GM18520 (cell line): ENCODE measurements around the gene SELENOF.
A peak's percentile ranks its signal among the peaks of the same experiment; 100 is the strongest.

Experiments used
- ATAC-seq: cut with Tn5 transposase; IDR thresholded peaks from one replicate; pipeline ENCODE4 v1.9.1; 2021; ENCODE audit not compliant: unreplicated experiment

The SELENOF gene

GRCh38 chr1:86860424-86860823, 53.5 kb downstream of the SELENOF start:
- ATAC-seq = no peak

GRCh38 chr1:86860020-86860419, 53.9 kb downstream of the SELENOF start:
- ATAC-seq = no peak

GRCh38 chr1:86858524-86859261, 55.2 kb downstream of the SELENOF start:
- ATAC-seq = no peak

DNA sequence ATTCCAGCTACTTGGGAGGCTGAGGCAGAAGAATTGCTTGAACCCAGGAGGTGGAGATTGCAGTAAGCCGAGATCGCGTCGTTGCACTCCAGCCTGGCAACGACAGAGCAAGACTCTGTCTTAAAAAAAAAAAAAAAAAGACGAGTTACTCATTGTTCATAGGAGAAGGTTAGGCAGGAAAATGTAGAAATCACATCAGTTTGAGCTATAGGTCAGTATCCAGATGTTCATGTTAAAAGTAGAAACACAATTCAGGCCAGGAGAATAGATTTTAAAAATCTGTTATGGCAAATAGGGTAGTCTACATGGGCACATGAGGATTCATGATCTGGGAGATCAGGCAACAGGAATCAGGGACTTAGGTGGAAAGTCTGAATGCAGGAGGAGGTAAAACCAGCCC, 57.7 kb downstream of the SELENOF start:
- ATAC-seq = no peak

DNA sequence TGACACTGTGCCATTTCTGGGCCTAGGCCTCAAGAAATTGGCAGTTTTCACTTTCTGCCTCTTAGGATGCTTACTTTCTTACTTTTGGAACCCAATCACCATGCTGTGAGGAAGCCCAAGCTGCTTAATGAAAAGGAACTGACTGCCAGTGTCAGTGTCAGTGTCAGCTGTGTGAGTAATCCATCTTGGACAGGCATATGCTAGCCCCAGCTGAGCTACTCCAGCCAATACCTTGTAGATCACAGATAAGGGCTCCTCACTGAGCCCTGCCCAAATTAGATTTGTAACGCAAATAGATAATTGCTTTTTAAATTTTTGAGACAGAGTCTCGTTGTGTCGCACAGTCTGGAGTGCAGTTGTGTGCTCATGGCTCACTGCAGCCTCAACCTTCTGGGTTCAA, 59.6 kb downstream of the SELENOF start:
- ATAC-seq = no peak

- ATAC-seq = no peak
Measured at GRCh38 chr1:86852782-86853408, 61.0 kb downstream of the SELENOF start.

GRCh38 chr1:86852289-86852688, 61.6 kb downstream of the SELENOF start:
- no peak for ATAC-seq

- ATAC-seq = no peak
Measured at GRCh38 chr1:86849756-86850155, 64.2 kb downstream of the SELENOF start.

DNA sequence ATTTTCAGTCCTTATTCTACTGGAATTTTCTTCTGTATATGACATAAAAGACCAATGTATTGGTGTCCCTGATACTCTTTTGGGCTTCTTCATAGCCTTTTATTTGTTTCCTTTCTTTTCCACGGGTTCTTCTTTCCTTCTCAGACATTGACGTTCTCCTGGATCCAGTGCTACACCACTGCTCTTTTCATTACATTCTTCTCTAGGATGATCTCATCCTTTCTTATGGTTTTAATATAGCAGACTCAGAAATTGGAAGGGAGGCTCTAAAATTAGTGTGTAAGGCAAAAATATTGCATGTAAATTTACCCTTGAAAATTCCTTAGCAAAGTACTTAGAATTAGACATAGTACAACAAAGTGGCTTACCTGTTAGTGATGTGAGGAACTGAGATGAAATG, 65.3 kb downstream of the SELENOF start:
- ATAC-seq = no peak

DNA sequence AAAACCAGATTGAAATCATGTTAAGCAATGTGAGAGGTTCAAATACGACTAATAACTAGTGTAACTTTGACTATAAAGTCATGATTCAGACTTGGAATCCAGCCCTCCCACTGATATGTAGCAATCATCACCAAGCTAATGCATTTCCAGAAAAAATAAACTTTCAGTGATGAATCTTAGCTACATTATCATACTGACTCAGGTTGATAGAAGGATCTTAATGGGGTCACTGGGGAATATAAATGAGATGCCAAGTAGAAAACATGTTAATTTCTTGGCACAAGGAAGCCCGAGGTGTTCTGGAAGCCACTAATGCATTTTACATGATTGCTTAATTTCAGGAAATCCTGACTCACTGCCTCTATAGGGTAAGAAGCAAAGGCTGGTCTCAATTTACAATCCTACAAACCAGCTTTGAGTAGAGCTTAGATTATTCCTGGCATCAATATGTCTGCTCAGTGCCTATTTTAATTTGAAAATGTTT, 67.7 kb downstream of the SELENOF start:
- no peak for ATAC-seq

DNA sequence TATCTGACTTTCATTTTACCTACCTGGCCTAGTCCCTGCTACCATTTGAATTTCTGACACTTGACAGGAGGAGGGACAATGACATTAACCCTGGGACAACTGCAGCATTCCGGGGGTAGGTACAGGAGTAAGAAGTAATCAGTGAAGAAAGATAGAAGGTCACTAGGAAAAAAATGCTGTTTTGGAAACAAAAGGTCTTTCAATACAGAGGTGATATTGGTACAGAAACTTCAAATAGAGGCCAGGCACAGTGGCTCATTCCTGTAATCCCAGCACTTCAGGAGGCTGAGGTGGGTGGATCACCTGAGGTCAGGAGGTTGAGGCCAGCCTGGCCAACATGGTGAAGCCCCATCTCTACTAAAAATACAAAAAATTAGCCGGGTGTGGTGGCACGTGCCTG, 68.4 kb downstream of the SELENOF start:
- no peak for ATAC-seq

GRCh38 chr1:86841116-86841515, 72.8 kb downstream of the SELENOF start:
- no peak for ATAC-seq

DNA sequence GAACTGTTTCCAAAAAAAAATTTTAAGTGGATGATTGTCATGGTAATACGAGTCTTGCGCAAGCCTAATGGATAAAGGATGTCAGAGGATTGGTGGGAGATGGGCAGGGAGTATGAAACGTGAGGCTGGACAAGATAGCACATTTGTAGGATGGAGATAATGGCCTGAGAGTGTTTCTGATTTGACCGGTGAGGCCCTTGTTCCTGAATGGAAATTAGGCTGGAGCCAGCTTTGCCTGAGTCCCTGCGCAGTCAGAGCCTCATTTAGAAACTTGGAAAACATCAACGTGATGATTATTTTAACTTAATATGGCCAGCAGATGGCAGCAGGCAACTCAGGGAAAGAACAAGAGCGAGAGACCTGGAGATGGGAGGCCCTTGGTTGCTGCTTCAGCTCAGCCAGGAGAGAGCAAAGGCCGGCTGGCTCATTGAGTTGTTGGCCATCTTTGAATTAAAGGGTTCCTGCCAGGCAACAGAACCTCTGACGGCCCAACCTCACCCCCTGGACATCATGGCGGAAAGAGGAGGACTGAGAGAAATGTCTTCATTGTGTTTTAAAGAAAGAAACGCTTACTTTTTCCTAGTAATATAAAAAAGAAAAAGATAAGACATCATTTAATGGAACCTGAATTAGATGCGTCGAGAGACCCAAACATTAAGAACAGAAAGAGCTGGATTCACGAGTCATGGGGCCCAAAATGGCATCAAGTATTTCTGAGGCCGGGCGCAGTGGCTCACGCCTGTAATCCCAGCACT, 80.3 kb downstream of the SELENOF start:
- peak; percentile 61 for ATAC-seq

- no peak for ATAC-seq
Measured at GRCh38 chr1:86832433-86832832, 81.5 kb downstream of the SELENOF start.

DNA sequence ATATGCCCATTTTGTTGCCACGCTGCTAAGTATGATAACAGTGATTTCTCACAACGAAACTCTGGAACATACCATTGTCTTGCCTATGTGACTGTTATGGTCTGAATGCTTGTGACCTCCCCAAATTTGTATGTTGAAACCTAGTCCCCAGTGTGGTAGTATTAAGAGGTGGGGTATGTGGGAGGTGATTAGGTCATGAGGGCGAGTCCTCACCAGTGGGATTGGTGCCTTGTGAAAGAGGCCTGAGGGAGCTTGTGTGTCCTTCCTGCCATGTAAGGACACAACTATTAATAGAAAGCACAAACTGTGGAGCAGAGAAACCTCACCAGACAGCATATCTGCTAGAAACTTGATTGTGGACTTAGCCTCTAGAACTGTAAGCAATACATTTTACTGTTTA, 84.6 kb downstream of the SELENOF start:
- no peak for ATAC-seq

GRCh38 chr1:86828024-86828423, 85.9 kb downstream of the SELENOF start:
- ATAC-seq = no peak

- no peak for ATAC-seq
Measured at GRCh38 chr1:86826856-86827255, 87.1 kb downstream of the SELENOF start.

DNA sequence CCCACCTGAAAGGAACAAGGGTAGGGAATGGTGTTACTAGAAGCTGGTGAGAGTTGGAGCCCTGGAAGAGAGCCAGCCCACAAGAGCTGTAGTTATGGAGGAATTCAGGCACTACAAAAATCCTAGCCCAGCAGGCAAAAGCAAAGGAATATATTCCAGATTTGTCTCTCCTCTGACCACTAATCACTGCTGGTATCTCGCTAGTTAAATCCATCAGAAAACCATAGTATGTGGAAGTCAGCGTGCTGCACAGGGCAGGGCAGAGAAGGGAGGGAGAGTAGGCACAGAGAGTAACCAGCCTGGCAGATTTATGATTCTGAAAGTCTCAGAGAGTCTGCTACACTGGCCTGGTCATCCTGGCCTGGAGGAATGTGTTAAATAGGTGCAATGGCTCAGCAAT, 88.6 kb downstream of the SELENOF start:
- ATAC-seq = no peak

DNA sequence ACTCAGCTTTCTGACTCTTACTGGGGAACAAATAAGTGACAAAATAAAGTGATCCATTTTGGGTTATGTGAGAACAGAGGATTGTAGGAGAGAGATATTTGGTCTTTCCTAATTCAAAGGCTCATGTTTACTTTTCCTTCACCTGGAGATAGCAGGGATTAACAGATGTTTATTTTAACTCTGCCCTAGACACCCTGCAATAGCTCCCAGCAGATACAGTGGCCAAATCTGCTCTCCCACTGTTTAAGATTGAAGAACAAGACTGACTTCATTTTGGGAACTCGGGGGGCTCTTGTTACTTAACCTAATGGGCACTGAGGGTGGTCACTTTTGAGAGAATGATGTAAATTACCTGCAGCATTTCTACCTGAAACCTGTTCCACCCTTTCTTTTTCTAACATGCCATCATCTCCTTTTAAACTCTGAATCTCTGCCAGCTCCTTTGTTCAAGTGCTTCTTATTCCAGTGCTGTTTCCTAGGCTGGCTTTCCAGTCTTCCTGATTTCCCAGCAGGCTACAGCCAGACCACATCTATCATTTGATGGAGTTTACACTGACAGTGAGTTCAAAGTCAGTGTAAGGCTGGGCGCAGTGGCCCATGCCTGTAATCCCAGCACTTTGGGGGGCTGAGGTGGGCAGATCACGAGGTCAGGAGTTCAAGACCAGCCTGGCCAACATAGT, 90.0 kb downstream of the SELENOF start:
- ATAC-seq = no peak

DNA sequence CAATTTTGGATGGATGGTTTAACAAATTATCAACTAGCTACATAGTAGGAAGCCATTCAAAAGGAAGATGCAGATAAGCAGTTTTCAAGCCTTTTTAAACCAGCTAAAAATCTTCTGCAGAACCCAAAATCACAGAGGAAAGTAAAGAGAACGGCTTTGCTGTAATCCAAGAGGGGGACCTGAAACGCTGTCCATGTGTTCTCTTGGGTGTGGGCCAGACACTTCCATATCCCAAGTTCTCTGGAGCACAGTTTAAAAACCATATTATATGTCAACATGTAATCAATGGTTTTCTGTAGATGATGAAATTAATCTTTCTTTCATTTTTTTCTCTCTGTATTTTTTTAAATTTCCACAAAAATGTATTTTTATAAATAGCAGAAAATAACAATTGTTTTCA, 90.5 kb downstream of the SELENOF start:
- ATAC-seq = no peak

GRCh38 chr1:86822459-86822858, 91.5 kb downstream of the SELENOF start:
- ATAC-seq = no peak
